ENCODE data around the gene MRGPRD.

DNA sequence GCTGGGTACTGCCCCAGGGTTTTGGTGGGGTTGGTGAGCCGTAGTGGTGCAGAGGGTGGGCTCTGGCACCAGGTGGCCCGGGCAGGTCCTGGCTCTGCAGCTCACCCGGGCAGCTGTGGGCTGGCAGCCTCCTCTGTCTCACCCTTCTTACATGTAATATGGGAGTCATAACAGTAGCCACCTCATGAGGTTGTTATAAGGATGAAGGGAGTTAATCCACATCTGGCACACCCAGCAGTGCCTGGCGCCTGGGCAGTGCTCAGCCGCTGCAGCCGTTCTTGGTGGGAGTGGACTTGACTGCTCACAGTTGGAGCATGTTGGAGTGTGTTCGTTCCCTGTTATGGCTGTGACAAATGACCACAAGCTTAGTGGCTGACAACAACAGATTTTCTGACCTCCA lies 48.4 kb downstream of the MRGPRD start:
- TF ChIP-seq SIN3A (IDR thresholded peaks at IDR 0.05; ENCODE audit: borderline replicate concordance, insufficient read depth, low read length), result no peak
- TF ChIP-seq POLR2AphosphoS5 (IDR thresholded peaks at IDR 0.05; ENCODE audit: low read depth, low read length), result no peak

All from PFSK-1 (cell line).